Body of pancreas (tissue), 4 donors: Measurements from ENCODE around the gene IL11. TPM values are rescaled to one million over a fixed set of nuclear protein-coding genes. Genes with fewer than 3 reads are reported as not detected.

Source experiments
- ATAC-seq: fragments of 150-250 bp; one replicate; pipeline ENCODE4 v1.9.1; 2016
- DNase-seq, 4 donors: peaks; one replicate each; pipeline ENCODE4 v3.0.0-alpha.2; 2019
- H3K27ac ChIP-seq, 4 donors: fragments of 200-600 bp; sonication (generic); 1 replicate in 3 of 4; 2 replicates in 1 of 4; pipeline versions ENCODE4 v1.5.1 to v1.6.1; 2016 to 2019; ENCODE audit warnings: mild to moderate bottlenecking in 1 of 4, mixed read lengths in 1 of 4, moderate library complexity in 1 of 4
- H3K27me3 ChIP-seq, 2 donors: fragments of 200-600 bp; sonication (generic); one replicate each; pipeline ENCODE4 v1.6.0; 2016; ENCODE audit warnings: mild to moderate bottlenecking in 1 of 2
- H3K36me3 ChIP-seq, 2 donors: fragments of 200-600 bp; sonication (generic); replicated peaks in 1 of 2; 2 replicates each; pipeline ENCODE4 v1.5.1; 2016; ENCODE audit warnings: low read depth in 2 of 2; ENCODE audit not compliant: insufficient read depth in 1 of 2
- H3K4me1 ChIP-seq: fragments of 200-600 bp; sonication (generic); one replicate; pipeline ENCODE4 v1.6.0; 2016
- H3K4me3 ChIP-seq, 2 donors: fragments of 200-600 bp; sonication (generic); 1 replicate in 1 of 2; 2 replicates in 1 of 2; pipeline ENCODE4 v1.5.1; 2016 to 2019
- H3K9me3 ChIP-seq, 3 donors: fragments of 200-600 bp; sonication (generic); 1 replicate in 2 of 3; 2 replicates in 1 of 3; pipeline ENCODE4 v1.5.1; 2016
- CTCF ChIP-seq, 7 experiments: fragments of 450-650 bp in 4 of 7; fragments of 200-600 bp in 3 of 7; sonication (generic) in 3 of 7; IDR thresholded peaks; one replicate each; pipeline ENCODE4 v1.5.1; 2016 to 2019; ENCODE audit warnings: antibody characterized with exemption in 7 of 7
- POLR2A ChIP-seq, 3 donors: fragments of 450-650 bp; IDR thresholded peaks; one replicate each; pipeline ENCODE4 v1.6.1; 2016; ENCODE audit warnings: antibody characterized with exemption in 3 of 3, mild to moderate bottlenecking in 2 of 3
- WGBS, 2 donors: methylation state at CpG; one replicate each; pipeline ENCODE4 v1.1.5; 2017; 5-methylcytosine and 5-hydroxymethylcytosine counted together
- intact Hi-C: fragments of 100-400 bp; cut with DNase I; formaldehyde crosslinking; loops from one replicate; pipeline ENCODE4 v1.15.1; 2023
- total RNA-seq, 2 donors: library from RNA; depleted of rRNA; stranded (reverse); fragments of >200 nt; gene quantifications; one replicate each; pipeline ENCODE4 v1.1.0, GENCODE V29; 2016

Gene IL11
- total RNA-seq, 2 donors from 2014 or later, result not detected

GRCh38 chr19:55344444-55344843 is 25.8 kb downstream of the IL11 start:
- no peaks in the 10 kb centered on the region for H3K9me3 ChIP-seq
- peaks cover 0 to 1% of the 10 kb centered on the region in 2 donors for H3K36me3 ChIP-seq
- H3K4me1 ChIP-seq, result peaks cover 16% of the 10 kb centered on the region
- intact Hi-C loops, result no loop called here
- DNase-seq, result no peak
- no peak overlapping the region for H3K27ac ChIP-seq
- 84 to 90% methylated on average over 2 to 9 of the region's 9 CpGs for WGBS, 2 donors
- TF ChIP-seq POLR2A (IDR thresholded peaks at IDR 0.05), result no peak
- TF ChIP-seq CTCF (IDR thresholded peaks at IDR 0.05), result no peak
- no peak overlapping the region for H3K4me3 ChIP-seq
- no peaks in the 10 kb centered on the region for H3K27me3 ChIP-seq
- no peak for ATAC-seq

DNA sequence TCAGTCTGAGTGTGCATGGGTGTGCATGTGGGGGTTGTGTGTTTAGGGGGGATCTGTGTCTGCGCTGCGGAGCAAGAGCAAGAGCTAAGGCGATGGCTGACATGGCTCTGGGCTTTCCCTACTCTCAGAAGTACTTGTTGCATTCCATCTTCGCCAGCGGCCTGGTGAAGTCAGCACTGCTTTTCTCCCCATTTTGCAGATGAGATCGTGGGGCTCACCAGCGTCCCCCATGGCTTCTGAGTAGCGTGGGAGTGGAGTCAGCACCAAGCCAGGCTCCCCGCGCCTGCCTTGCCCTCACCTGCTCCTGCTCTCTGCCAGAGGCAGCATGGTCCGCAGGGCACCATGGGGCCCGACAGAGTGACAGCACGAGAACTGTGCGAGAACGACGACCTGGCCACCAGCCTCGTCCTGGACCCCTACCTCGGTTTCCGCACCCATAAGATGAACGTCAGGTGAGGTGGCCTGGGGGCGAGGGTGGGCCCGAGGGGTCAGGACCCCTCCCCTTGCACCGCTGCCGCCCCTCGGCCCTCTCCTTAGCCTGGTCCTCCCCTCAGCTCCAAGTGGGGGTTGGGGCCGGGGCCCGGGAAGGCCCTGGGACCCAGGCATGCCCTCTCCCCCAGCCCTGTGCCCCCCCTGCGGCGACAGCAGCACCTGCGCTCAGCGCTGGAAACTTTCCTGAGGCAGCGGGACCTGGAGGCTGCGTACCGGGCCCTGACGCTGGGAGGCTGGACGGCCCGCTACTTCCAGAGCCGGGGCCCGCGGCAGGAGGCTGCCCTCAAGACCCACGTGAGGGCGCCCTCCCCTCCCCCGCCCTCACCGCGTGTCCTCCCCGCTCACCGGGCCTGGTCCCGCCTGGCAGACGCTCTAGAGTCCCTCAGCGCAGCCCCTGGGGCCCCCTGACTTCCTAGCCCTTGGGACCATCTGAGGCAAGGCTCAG is 28.4 kb downstream of the IL11 start:
- Histone ChIP-seq H3K27me3 (no peaks in the 10 kb centered on the region), H3K27ac (no peak overlapping the region), H3K4me1 (peaks cover 26% of the 10 kb centered on the region), H3K4me3 (no peak overlapping the region), H3K36me3 (no peaks in the 10 kb centered on the region), H3K9me3 (no peaks in the 10 kb centered on the region)
- DNase-seq (no peak), ATAC-seq (no peak)
- WGBS, 2 donors, result 84 to 86% methylated on average over 12 to 35 of the region's 50 CpGs
- TF ChIP-seq POLR2A (IDR thresholded peaks at IDR 0.05) (no peak), CTCF (IDR thresholded peaks at IDR 0.05) (no peak)
- intact Hi-C loops, result no loop called here

DNA sequence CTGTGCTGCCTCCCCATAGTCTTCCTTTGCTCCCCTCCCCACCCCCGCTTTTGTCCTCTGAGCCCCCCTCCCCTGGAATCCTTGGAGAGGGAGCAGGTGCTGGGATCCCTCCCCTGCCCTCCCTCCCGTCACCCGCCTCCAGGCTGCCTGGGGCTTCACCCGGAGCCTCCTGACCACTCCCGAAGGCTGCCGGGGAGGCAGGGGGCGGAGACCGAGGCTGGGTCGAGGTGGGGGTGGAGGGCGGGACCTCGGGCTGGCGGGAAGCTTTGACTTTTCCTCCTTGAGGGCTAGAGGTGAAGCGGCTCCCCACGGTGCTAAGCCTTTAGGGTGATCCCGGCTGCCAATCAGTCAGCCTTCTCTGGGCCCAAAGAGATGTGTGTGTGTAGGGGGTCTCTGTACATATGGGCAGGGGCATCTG is 29.1 kb downstream of the IL11 start:
- DNase-seq, result peak; percentile 75 to 83 (median 78)
- 2 to 3% methylated on average over 6 to 12 of the region's 15 CpGs for WGBS, 2 donors
- Histone ChIP-seq H3K9me3 (no peaks in the 10 kb centered on the region), H3K4me3 (peak overlapping the region in 1 of 2 donors; percentile 98), H3K27ac (peak overlapping the region in 2 of 4 donors; percentile 95), H3K36me3 (no peaks in the 10 kb centered on the region), H3K27me3 (no peaks in the 10 kb centered on the region), H3K4me1 (peaks cover 26% of the 10 kb centered on the region)
- no peak for TF ChIP-seq CTCF (IDR thresholded peaks at IDR 0.05)
- no peak for TF ChIP-seq POLR2A (IDR thresholded peaks at IDR 0.05)
- ATAC-seq, result no peak
- intact Hi-C loops, result no loop called here

GRCh38 chr19:55340784-55341147 is 29.5 kb downstream of the IL11 start:
- ATAC-seq, result no peak
- intact Hi-C loops, result no loop called here
- no peaks in the 10 kb centered on the region for H3K27me3 ChIP-seq
- H3K27ac ChIP-seq, result peak overlapping the region in 3 of 4 donors; percentile 3 to 95 (median 95)
- peak overlapping the region in 1 of 2 donors; percentile 98 for H3K4me3 ChIP-seq
- TF ChIP-seq CTCF (IDR thresholded peaks at IDR 0.05) (no peak), POLR2A (IDR thresholded peaks at IDR 0.05) (no peak)
- H3K4me1 ChIP-seq, result peaks cover 26% of the 10 kb centered on the region
- 0 to 2% methylated on average over 24 of the region's 24 CpGs for WGBS, 2 donors
- no peaks in the 10 kb centered on the region for H3K9me3 ChIP-seq
- H3K36me3 ChIP-seq, result no peaks in the 10 kb centered on the region
- peak in 3 of 4 donors; percentile 20 to 37 (median 23) for DNase-seq
